Vagina (tissue), 2 donors: ENCODE data around the gene LAMB1.

Experiments
- CTCF ChIP-seq, 3 experiments: fragments of 450-650 bp in 2 of 3; fragments of 200-600 bp in 1 of 3; sonication (generic) in 1 of 3; IDR thresholded peaks; one replicate each; pipeline ENCODE4 v1.5.1; 2017 to 2019; ENCODE audit warnings: antibody characterized with exemption in 3 of 3, mild to moderate bottlenecking in 2 of 3, moderate library complexity in 2 of 3
- POLR2A ChIP-seq, 2 donors: fragments of 450-650 bp; IDR thresholded peaks; one replicate each; pipeline ENCODE4 v1.6.1; 2017; ENCODE audit warnings: antibody characterized with exemption in 2 of 2, mild to moderate bottlenecking in 2 of 2, moderate library complexity in 2 of 2
- POLR2AphosphoS5 ChIP-seq, 2 donors: sonication (generic); formaldehyde crosslinking; IDR thresholded peaks; one replicate each; pipeline ENCODE4 v1.9.0; 2017; ENCODE audit warnings: antibody characterized with exemption in 2 of 2, mild to moderate bottlenecking in 2 of 2, low read depth in 1 of 2; ENCODE audit not compliant: insufficient read depth in 1 of 2

DNA sequence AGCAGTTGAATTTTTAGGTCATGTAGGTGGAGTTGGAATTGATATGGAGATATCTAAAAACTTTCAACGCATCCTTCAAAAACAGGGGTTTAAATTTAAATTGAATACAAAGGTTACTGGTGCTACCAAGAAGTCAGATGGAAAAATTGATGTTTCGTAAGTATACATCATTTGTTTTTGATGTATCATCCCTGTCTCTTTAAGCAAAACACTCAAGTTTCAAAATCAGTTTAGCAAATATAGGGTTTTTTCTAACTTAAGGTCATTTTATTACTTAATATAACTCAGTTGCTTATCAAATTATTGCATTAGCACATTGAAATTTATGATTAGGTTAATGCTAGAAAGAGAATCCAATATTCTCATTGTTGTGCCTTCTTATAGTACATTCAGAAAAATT lies 87.4 kb downstream of the LAMB1 start:
- TF ChIP-seq CTCF (IDR thresholded peaks at IDR 0.05) (no peak), POLR2AphosphoS5 (IDR thresholded peaks at IDR 0.05; ENCODE audit: insufficient read depth in 1 of 2, low read depth in 1 of 2) (no peak), POLR2A (IDR thresholded peaks at IDR 0.05) (no peak)
